Erythroblast (primary cell): ENCODE results near the gene ITGB1BP1.

ENCODE experiments used
- GATA1 ChIP-seq: IDR thresholded peaks from 2 replicates; pipeline ENCODE4 v1.6.1; 2011; ENCODE audit warnings: low read depth, mild to moderate bottlenecking, control low read depth, low read length, moderate library complexity
- POLR2A ChIP-seq: IDR thresholded peaks from 2 replicates; pipeline ENCODE4 v1.6.1; 2011; ENCODE audit warnings: mild to moderate bottlenecking, low read length

DNA sequence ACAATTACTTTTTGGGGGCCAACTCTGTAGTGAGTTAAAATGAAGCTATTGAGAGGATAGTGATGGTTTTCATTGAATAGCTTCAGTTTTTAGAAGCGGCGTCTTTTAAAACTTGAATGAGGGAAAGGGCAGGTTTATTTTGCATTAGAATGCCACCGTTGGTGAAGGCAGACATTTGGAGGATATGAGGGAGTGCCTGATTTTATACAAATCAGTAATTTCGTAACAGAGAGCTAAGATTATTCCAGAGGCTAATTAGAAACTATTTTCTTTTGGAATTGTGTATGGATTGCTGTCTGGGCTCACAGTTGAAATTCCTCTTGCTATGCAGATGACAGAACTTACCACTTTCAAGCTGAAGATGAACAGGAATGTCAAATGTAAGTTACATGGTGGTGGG lies 67.6 kb downstream of the ITGB1BP1 start:
- TF ChIP-seq POLR2A (no peak), GATA1 (no peak)
